ENCODE data around the gene NFE2L1. TPM values are rescaled to one million over a fixed set of nuclear protein-coding genes. Genes with fewer than 3 reads are reported as not detected.

Gene NFE2L1
- total and polyA plus RNA-seq, 9 of the 15 experiments (the other 6 are each of a cell fraction or from before 2014, with no cell fraction given): 2.0 to 68.6 (median 39.7) TPM

DNA sequence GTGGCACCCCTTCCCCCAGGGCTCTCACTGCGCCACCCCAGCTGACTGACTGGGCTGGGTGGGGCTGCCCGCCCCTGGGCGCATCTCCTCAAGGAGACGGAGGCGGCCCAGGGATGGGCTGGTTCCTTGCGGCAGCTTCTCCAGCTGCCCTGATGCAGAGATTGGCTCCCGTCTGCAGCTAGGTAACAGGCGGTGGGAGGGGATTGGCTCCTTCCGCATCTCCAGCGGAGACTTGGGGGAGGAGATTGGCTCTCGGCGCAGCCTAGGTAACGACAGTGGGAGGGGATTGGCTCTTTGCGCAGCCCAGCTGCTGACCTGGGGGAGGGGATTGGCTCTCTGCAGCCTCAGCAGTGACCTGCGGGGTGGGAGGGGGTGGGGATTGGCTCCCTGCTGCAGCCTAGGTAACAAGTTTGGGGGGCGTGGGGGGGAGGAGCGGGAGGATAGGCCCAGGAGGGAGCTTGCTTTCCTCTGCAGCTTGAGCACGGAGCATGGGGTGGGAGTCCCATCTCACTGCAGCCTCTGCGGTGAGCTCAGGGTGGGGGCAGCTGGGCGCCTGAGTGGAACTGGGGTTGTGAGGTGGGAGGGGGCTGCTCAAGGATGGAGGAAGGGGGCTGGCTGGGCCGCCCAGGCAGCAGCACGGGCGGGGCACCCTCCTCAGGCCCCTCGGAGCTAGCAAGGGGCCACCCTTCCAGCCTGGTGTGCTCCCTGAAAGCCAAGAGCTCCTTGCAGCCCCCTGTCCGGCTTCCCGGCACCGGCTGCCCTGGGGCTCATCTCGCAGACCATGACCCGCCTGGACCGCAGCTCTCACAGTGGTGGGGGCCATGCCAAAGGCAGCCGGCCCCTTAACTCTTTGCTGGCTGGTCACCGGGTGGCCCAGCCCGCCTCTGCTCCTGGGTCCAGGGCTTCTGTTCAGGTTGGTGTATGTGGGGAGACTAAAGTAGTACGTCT lies 6.4 kb downstream of the NFE2L1 start (continued):
- TF ChIP-seq, protein P1, sequence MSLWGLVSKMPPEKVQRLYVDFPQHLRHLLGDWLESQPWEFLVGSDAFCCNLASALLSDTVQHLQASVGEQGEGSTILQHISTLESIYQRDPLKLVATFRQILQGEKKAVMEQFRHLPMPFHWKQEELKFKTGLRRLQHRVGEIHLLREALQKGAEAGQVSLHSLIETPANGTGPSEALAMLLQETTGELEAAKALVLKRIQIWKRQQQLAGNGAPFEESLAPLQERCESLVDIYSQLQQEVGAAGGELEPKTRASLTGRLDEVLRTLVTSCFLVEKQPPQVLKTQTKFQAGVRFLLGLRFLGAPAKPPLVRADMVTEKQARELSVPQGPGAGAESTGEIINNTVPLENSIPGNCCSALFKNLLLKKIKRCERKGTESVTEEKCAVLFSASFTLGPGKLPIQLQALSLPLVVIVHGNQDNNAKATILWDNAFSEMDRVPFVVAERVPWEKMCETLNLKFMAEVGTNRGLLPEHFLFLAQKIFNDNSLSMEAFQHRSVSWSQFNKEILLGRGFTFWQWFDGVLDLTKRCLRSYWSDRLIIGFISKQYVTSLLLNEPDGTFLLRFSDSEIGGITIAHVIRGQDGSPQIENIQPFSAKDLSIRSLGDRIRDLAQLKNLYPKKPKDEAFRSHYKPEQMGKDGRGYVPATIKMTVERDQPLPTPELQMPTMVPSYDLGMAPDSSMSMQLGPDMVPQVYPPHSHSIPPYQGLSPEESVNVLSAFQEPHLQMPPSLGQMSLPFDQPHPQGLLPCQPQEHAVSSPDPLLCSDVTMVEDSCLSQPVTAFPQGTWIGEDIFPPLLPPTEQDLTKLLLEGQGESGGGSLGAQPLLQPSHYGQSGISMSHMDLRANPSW (CRISPR knock-in tag; IDR thresholded peaks at IDR 0.05): no peak
- TF ChIP-seq CBX2 (IDR thresholded peaks at IDR 0.05; ENCODE audit: insufficient read depth, low read length, poor library complexity, severe bottlenecking): no peak
- peak; percentile 19; the same call in 1 of the 2 replicates for TF ChIP-seq ELF2 (CRISPR knock-in tag; IDR thresholded peaks at IDR 0.05)
- TF ChIP-seq, protein P2, sequence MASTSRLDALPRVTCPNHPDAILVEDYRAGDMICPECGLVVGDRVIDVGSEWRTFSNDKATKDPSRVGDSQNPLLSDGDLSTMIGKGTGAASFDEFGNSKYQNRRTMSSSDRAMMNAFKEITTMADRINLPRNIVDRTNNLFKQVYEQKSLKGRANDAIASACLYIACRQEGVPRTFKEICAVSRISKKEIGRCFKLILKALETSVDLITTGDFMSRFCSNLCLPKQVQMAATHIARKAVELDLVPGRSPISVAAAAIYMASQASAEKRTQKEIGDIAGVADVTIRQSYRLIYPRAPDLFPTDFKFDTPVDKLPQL (IDR thresholded peaks at IDR 0.05; ENCODE audit: extremely low read depth, insufficient read length): no peak
- TF ChIP-seq C11orf30 (IDR thresholded peaks at IDR 0.05; ENCODE audit: low read depth): no peak
- TF ChIP-seq, protein P3, sequence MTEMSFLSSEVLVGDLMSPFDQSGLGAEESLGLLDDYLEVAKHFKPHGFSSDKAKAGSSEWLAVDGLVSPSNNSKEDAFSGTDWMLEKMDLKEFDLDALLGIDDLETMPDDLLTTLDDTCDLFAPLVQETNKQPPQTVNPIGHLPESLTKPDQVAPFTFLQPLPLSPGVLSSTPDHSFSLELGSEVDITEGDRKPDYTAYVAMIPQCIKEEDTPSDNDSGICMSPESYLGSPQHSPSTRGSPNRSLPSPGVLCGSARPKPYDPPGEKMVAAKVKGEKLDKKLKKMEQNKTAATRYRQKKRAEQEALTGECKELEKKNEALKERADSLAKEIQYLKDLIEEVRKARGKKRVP (CRISPR knock-in tag; IDR thresholded peaks at IDR 0.05): no peak
- TF ChIP-seq CREBBP (IDR thresholded peaks at IDR 0.05; ENCODE audit: low read depth, low read length): no peak
- TF ChIP-seq, protein P4, sequence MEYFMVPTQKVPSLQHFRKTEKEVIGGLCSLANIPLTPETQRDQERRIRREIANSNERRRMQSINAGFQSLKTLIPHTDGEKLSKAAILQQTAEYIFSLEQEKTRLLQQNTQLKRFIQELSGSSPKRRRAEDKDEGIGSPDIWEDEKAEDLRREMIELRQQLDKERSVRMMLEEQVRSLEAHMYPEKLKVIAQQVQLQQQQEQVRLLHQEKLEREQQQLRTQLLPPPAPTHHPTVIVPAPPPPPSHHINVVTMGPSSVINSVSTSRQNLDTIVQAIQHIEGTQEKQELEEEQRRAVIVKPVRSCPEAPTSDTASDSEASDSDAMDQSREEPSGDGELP (CRISPR knock-in tag; IDR thresholded peaks at IDR 0.05; ENCODE audit: borderline replicate concordance): peak; percentile 95
- no peak for TF ChIP-seq TEAD2 (tag; IDR thresholded peaks at IDR 0.05)
- TF ChIP-seq GABPB1 (CRISPR knock-in tag; IDR thresholded peaks at IDR 0.05): no peak
- no peak for TF ChIP-seq ZFP1 (CRISPR knock-in tag; IDR thresholded peaks at IDR 0.05)
